ENCODE measurements around the gene KIF6.
"Not testable (repeated sequence)": the region's sequence is repeated elsewhere in the genome, so short reads cannot be mapped to it uniquely, and the experiment has no call there.

Gene KIF6

DNA sequence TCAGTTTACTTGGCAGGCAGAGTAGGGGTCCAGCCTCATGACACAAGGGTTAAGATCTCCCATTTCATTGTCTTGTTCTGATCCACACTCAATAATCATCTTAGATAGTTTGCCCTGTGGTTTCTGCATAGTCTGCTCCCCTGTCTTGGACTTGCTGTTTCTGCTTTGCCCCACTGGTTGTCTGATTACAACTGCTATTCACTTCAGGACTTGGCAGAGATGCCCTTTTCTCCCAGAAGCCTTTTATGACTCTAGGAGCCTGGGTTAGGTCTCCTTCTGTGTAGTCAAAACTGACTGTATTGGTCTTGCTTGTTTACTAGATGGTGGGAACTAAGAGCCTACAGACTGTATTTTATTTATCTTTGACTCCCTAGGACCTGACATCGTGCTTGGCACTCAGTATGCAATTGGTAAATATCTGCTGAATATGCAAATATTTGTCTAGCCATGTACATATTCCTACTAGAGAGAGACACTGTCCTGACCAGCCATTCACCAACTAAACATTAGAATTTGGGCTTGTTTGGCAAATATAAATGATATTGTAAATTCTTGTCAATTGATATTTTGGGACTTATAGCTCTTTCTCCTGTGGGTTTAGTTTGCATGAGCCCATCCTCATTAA is 236.8 kb downstream of the KIF6 start:
- Mint-ChIP-seq H3K4me3 (no peak overlapping the region), H3K27me3 (peaks cover 46% of the 10 kb centered on the region), H3K27ac (ENCODE audit: low read depth) (no peak overlapping the region), H3K9me3 (no peaks in the 10 kb centered on the region), H3K4me1 (no peaks in the 10 kb centered on the region), H3K36me3 (ENCODE audit: insufficient read depth) (no peaks in the 10 kb centered on the region)
- DNase-seq (ENCODE audit: low spot score in 2 of 2) (no peak), ATAC-seq (replicated peaks; ENCODE audit: extremely low read depth, poor library complexity, severe bottlenecking) (no peak)

DNA sequence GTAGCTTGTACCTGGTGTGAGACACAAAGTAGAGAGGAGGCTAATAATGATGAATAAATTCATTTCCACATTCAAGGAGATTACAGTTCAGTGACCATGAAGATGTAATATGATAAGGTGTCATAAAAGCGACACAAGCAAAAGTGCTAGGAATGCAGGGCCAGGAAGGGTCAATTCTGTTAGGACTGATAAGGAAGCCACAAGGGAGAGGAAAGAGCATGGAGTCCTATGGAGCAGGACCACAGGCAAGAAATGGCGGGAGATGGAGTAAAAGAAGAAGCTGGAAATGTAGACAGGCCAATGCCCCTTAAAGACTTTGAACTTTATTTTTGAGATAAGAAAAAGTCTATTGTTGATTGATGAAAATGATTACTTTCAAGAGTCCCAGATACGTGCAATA is 240.9 kb downstream of the KIF6 start:
- ATAC-seq (replicated peaks; ENCODE audit: extremely low read depth, poor library complexity, severe bottlenecking) = no peak
- Mint-ChIP-seq H3K27me3 (peaks cover 70% of the 10 kb centered on the region), H3K27ac (ENCODE audit: low read depth) (no peak overlapping the region), H3K9me3 (no peaks in the 10 kb centered on the region), H3K4me1 (no peaks in the 10 kb centered on the region), H3K4me3 (no peak overlapping the region), H3K36me3 (ENCODE audit: insufficient read depth) (no peaks in the 10 kb centered on the region)
- no peak for DNase-seq (ENCODE audit: low spot score in 2 of 2)

DNA sequence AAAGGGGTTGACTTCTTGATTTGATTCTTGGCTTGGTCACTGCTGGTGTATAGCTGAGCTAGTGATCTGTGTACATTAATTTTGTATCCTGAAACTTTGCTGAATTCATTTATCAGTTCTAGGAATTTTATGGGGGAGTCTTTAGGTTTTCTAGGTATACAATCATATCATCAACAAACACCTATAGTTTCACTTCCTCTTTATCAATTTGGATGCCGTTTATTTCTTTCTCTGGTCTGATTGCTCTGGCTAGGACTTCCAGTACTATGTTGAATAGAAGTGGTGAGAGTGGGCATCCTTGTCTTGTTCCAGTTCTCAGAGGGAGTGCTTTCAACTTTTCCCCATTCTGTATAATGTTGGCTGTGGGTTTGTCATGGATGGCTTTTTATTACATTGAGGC is 245.4 kb downstream of the KIF6 start:
- H3K4me3 Mint-ChIP-seq; H3K4me1 Mint-ChIP-seq; H3K9me3 Mint-ChIP-seq; H3K27ac Mint-ChIP-seq (ENCODE audit: low read depth); H3K36me3 Mint-ChIP-seq (ENCODE audit: insufficient read depth); ATAC-seq (replicated peaks; ENCODE audit: extremely low read depth, poor library complexity, severe bottlenecking); DNase-seq (ENCODE audit: low spot score in 2 of 2): not testable (repeated sequence)
- H3K27me3 Mint-ChIP-seq = peaks cover 61% of the 10 kb centered on the region

DNA sequence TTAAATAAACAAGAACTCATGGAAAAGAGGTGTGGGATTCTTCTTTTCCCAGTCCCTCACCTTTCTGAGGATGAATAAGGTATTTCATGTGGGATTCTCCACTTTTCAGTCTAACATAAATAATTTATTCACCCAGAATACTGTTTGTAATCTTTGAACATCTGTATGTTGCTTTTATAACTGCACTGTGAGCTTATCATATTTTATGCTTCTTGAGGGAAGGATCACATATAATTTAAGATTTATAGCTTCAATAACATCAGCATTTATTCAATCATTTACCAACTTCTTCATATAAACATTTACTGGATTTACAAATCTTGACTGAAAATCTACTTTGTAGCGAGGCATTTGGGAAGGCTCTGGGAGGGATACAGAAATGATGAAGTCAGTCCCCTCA is 248.5 kb downstream of the KIF6 start:
- Mint-ChIP-seq H3K36me3 (ENCODE audit: insufficient read depth) (no peaks in the 10 kb centered on the region), H3K27me3 (peaks cover 31% of the 10 kb centered on the region), H3K4me1 (no peaks in the 10 kb centered on the region), H3K4me3 (no peak overlapping the region), H3K27ac (ENCODE audit: low read depth) (no peak overlapping the region), H3K9me3 (no peaks in the 10 kb centered on the region)
- DNase-seq (ENCODE audit: low spot score in 2 of 2) = no peak
- ATAC-seq (replicated peaks; ENCODE audit: extremely low read depth, poor library complexity, severe bottlenecking) = no peak

DNA sequence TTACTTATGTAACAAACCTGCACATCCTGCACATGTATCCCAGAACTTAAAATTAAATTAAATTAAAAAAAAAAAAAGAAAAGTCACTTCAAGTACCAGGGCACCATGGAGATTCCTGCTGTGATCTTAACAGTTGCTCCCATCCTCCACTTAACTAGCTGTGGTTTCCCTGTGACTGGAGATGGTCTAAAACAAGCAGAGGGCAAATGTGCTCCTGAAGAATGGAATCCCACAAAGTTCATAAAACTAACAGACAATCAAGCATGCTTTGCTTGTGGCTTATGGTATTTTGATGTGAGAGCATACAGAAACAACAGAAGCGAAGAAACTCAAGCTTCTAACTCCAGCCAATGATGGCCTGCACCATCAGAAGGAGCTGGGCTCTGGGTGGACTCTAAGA is 249.1 kb downstream of the KIF6 start:
- Mint-ChIP-seq H3K4me1 (no peaks in the 10 kb centered on the region), H3K4me3 (no peak overlapping the region), H3K9me3 (no peaks in the 10 kb centered on the region), H3K27me3 (peaks cover 25% of the 10 kb centered on the region), H3K27ac (ENCODE audit: low read depth) (no peak overlapping the region), H3K36me3 (ENCODE audit: insufficient read depth) (no peaks in the 10 kb centered on the region)
- ATAC-seq (replicated peaks; ENCODE audit: extremely low read depth, poor library complexity, severe bottlenecking) = no peak
- no peak for DNase-seq (ENCODE audit: low spot score in 2 of 2)

DNA sequence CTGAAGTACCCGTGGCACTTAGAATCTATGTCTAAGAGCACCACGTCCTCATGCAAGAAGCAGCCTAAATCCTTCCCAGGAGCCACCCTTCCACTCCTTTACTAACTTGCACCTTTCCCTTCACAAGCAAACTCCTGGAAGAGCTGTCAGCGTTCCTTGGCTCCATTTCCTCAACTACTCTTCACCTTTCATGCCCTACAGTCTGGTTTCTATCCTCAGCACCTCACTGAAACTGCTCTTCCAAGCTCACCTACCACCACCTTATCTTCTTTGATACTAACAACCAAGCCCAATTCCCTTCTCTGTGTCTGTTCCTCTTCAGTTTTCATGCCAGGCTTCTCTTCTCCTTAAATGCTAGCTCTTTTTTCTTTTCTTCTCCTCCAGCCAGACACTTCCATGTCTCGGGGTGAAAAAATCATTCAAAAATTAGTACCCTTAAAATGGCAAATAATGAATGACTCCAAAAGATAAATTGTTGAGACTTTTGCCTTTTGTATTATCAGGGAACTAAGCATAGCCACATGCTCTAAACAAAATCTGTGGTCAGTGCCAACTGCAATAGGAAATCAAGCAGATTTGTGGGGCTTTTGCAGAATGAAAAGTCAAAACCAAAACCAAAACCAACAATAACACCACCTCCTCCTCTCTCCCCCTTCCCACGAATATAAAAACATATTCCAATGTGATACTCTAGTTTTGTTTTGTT is 253.1 kb downstream of the KIF6 start:
- no peaks in the 10 kb centered on the region for H3K36me3 Mint-ChIP-seq (ENCODE audit: insufficient read depth)
- peaks cover 5% of the 10 kb centered on the region for H3K9me3 Mint-ChIP-seq
- no peaks in the 10 kb centered on the region for H3K27me3 Mint-ChIP-seq
- DNase-seq (ENCODE audit: low spot score in 2 of 2) = no peak
- no peak overlapping the region for H3K4me3 Mint-ChIP-seq
- no peak overlapping the region for H3K27ac Mint-ChIP-seq (ENCODE audit: low read depth)
- no peaks in the 10 kb centered on the region for H3K4me1 Mint-ChIP-seq
- ATAC-seq (replicated peaks; ENCODE audit: extremely low read depth, poor library complexity, severe bottlenecking) = no peak

DNA sequence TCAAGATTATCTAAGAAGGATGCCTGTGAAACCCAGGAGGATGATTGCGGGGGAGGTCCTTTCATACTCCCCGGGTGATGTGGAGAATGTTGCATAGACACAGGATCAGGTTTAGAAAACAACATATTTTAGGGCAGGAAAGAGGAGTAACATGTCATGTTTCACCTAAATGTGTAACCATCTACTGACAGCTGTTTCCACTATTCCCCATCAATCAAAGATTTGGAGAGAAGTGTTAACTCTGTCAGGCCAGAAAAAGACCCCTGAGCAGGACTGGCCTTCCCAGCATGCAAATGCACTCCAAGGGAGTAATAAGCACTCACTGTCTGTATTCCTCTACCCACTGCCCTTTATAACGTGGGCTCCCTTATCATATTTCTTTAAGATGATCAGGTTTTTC is 254.7 kb downstream of the KIF6 start:
- Mint-ChIP-seq H3K27ac (ENCODE audit: low read depth) (no peak overlapping the region), H3K36me3 (ENCODE audit: insufficient read depth) (no peaks in the 10 kb centered on the region), H3K9me3 (peaks cover 11% of the 10 kb centered on the region), H3K4me1 (no peaks in the 10 kb centered on the region), H3K27me3 (peaks cover 8% of the 10 kb centered on the region), H3K4me3 (no peak overlapping the region)
- DNase-seq (ENCODE audit: low spot score in 2 of 2) (no peak), ATAC-seq (replicated peaks; ENCODE audit: extremely low read depth, poor library complexity, severe bottlenecking) (no peak)

DNA sequence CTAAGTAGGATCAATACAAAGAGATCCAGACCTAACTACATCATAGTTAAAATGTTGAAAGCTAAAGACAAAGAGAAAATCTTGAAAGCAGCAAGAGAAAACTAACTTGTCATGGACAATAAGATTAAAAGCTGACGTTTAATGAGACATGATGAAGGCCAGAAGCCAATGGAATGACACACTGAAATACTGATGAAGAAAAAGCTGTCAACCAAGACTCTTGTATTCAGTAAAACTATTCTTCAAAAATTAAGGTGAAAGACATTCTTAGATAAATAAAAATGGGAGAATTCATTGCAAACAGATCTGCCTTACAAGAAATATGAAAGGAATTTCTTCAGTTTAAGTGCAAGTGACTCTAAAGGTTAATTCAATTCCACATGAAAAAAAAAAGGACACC is 256.8 kb downstream of the KIF6 start:
- no peaks in the 10 kb centered on the region for H3K4me1 Mint-ChIP-seq
- H3K27me3 Mint-ChIP-seq = peaks cover 23% of the 10 kb centered on the region
- no peak overlapping the region for H3K4me3 Mint-ChIP-seq
- no peak overlapping the region for H3K27ac Mint-ChIP-seq (ENCODE audit: low read depth)
- H3K36me3 Mint-ChIP-seq (ENCODE audit: insufficient read depth) = no peaks in the 10 kb centered on the region
- H3K9me3 Mint-ChIP-seq = peaks cover 12% of the 10 kb centered on the region
- DNase-seq (ENCODE audit: low spot score in 2 of 2) (no peak), ATAC-seq (replicated peaks; ENCODE audit: extremely low read depth, poor library complexity, severe bottlenecking) (no peak)

DNA sequence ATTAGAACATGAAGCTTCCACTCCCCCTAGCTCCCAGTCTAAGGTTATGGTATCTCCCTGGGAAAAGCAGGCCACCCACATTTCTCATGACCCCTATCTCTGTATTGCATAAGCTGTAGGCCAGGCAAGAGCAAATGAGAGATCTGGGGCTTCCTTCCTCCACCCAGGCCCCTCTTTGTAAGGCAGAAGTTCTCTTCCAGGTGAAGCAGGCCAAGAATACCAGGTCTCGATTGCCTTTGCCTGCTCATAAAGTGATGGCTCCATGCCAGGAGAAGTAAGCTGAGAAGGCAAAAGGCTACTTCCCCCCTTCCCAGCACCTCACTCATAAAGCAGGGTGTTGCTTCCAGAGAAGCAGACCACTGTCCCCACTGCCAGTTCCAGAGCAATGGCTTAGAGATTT is 258.6 kb downstream of the KIF6 start:
- no peaks in the 10 kb centered on the region for H3K4me1 Mint-ChIP-seq
- H3K36me3 Mint-ChIP-seq (ENCODE audit: insufficient read depth) = no peaks in the 10 kb centered on the region
- H3K27ac Mint-ChIP-seq (ENCODE audit: low read depth) = no peak overlapping the region
- ATAC-seq (replicated peaks; ENCODE audit: extremely low read depth, poor library complexity, severe bottlenecking) (no peak), DNase-seq (ENCODE audit: low spot score in 2 of 2) (no peak)
- peaks cover 12% of the 10 kb centered on the region for H3K9me3 Mint-ChIP-seq
- H3K27me3 Mint-ChIP-seq = peaks cover 32% of the 10 kb centered on the region
- H3K4me3 Mint-ChIP-seq = no peak overlapping the region

DNA sequence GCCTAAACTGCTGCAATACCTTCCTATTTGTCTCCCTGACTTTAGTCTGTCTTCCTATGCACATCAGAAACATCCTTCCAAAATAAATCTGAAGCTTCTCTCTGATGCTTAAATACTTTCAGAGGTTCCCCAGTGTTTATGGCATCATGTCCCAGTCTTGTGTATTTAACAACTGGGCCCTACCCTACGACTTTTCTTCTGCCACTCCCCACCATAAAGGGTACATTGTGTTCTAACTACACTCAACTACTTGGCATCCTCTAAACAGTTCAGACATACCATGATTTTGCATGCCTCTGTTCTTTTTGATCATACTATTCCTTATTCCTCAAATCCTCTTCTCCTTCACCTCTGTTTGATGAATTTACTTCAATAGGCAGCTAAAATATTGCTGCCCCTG is 259.7 kb downstream of the KIF6 start:
- no peak overlapping the region for H3K4me3 Mint-ChIP-seq
- no peak for ATAC-seq (replicated peaks; ENCODE audit: extremely low read depth, poor library complexity, severe bottlenecking)
- H3K27me3 Mint-ChIP-seq = peaks cover 32% of the 10 kb centered on the region
- H3K27ac Mint-ChIP-seq (ENCODE audit: low read depth) = no peak overlapping the region
- no peaks in the 10 kb centered on the region for H3K4me1 Mint-ChIP-seq
- H3K36me3 Mint-ChIP-seq (ENCODE audit: insufficient read depth) = no peaks in the 10 kb centered on the region
- H3K9me3 Mint-ChIP-seq = peaks cover 12% of the 10 kb centered on the region
- no peak for DNase-seq (ENCODE audit: low spot score in 2 of 2)

DNA sequence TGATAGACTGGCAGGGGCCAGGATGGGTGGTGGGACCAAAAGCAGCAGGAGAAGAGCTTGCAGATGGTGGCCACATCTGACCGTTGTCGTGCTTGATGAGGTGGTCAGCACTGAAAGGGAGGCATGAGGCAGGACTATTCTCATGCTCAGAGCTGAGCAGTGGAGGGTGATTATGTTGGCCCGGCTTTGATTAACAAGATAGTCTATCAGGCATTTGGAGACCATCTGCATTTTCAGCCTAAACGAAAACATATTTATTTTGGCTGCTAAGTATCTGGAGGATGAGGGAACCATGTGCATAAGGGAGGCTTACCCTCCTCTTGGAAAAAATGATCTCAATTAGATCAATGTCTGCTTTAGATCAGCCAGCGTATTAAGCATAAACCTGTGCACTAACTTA is 261.1 kb downstream of the KIF6 start:
- Mint-ChIP-seq H3K4me1 (no peaks in the 10 kb centered on the region), H3K27me3 (peaks cover 32% of the 10 kb centered on the region), H3K36me3 (ENCODE audit: insufficient read depth) (no peaks in the 10 kb centered on the region), H3K27ac (ENCODE audit: low read depth) (no peak overlapping the region), H3K9me3 (peaks cover 12% of the 10 kb centered on the region), H3K4me3 (no peak overlapping the region)
- DNase-seq (ENCODE audit: low spot score in 2 of 2) (no peak), ATAC-seq (replicated peaks; ENCODE audit: extremely low read depth, poor library complexity, severe bottlenecking) (no peak)

DNA sequence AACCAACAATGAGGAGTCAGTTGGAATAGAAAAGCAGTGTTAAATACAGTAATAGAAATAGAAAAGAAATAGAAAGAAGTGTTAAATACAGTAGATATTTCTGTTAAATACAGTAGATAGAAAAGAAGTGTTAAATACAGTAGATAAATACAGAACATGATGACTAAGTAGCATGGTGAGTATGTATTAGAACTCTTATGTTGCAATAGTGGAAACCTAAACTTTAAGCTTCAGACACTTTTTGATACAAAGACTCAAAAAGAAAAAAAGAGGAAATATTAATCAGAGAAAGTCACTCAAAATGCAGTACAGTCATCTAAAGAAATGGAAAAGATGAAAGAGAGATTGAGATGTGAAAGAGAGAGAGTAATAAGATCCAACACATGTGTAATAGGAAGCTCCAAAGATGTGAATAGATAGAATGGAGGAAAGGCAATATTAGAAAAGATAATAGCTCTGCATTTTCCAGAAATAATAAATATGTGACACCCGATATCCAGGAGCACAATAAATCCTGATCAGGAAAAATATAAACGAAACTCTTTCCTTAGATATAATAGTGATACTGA is 271.2 kb downstream of the KIF6 start:
- ATAC-seq (replicated peaks; ENCODE audit: extremely low read depth, poor library complexity, severe bottlenecking) (no peak), DNase-seq (ENCODE audit: low spot score in 2 of 2) (no peak)
- H3K4me1 Mint-ChIP-seq = no peaks in the 10 kb centered on the region
- peaks cover 50% of the 10 kb centered on the region for H3K27me3 Mint-ChIP-seq
- peaks cover 10% of the 10 kb centered on the region for H3K9me3 Mint-ChIP-seq
- no peaks in the 10 kb centered on the region for H3K36me3 Mint-ChIP-seq (ENCODE audit: insufficient read depth)
- no peak overlapping the region for H3K4me3 Mint-ChIP-seq
- H3K27ac Mint-ChIP-seq (ENCODE audit: low read depth) = no peak overlapping the region

DNA sequence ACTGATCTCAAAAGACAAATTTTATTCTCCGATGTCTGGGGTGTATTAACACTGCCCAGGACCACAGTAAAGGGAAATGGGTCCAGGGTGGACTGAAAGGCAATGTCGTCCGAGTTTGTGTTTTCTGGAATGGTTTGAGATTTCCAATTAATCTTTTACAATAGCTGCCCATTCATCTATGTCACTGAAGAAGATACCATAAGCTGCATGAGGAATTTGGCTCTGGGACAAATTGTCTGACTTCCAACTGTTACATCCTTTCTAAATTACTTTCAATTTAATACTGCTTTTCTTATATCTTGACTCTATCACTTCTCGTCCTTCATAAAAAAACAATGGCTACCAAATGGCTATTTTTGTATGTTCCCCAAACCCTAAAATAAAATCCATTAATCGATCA is 272.0 kb downstream of the KIF6 start:
- no peak for DNase-seq (ENCODE audit: low spot score in 2 of 2)
- H3K27me3 Mint-ChIP-seq = peaks cover 58% of the 10 kb centered on the region
- ATAC-seq (replicated peaks; ENCODE audit: extremely low read depth, poor library complexity, severe bottlenecking) = no peak
- H3K4me3 Mint-ChIP-seq = no peak overlapping the region
- H3K27ac Mint-ChIP-seq (ENCODE audit: low read depth) = no peak overlapping the region
- no peaks in the 10 kb centered on the region for H3K4me1 Mint-ChIP-seq
- H3K36me3 Mint-ChIP-seq (ENCODE audit: insufficient read depth) = no peaks in the 10 kb centered on the region
- H3K9me3 Mint-ChIP-seq = peaks cover 10% of the 10 kb centered on the region
